Measurements from ENCODE around the gene FAM107A.

FAM107A gene

DNA sequence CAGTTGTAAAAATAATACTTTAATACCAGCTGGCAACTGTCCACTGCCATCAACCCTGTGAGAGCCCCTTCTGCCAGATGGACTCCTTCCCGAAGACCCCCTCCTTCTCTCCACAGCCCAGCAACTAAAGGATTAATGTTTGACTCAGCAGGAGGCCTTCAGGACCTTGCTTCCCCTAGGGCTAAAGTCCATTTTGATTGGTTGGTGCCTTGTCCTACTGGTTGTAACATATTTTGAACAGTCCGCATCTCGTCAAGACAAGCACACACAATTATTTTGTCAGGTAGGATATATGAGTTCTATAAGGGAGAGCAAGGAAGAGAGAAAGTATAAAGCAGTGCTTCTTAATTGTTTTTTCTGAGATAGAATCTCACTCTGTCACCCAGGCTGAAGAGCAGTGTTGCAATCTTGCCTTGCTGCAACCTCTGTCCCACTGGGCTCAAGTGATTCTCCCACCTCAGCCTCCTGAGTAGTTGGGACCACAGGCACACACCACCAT lies 58.9 kb downstream of the FAM107A start:
- DNase-seq (ENCODE audit: low read depth in 2 of 2): no peak

DNA sequence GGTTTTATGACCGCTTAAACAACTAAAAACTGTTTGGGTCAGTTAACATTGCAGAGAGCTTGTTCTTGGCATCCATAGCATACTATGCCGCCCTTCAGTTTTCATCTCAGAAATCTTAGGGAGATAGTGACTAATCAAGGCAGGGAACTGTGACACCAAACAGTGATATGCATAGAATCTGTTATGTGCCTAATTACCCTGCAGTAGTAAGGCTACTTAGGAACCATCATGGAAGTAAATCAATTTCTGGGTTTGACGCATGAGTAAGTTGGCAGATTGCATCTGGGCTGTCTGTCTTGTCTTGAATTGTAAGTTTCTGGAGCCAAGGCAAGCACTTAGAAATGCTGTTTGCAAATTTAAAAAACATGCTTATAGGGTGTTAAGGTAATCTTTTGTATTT lies 62.8 kb downstream of the FAM107A start:
- DNase-seq (ENCODE audit: low read depth in 2 of 2): no peak

Measured in stimulated activated CD8-positive, alpha-beta memory T cell treated with anti-CD3 and anti-CD28 coated beads, Interleukin-15, amount 100 ng/mL, for 4 hours (primary cell).